GM19372 (cell line): ENCODE results near the gene KLF6.

Experiments used
- ATAC-seq: cut with Tn5 transposase; IDR thresholded peaks from one replicate; pipeline ENCODE4 v1.9.1; 2021; ENCODE audit warnings: mild to moderate bottlenecking, low read depth, moderate library complexity; ENCODE audit not compliant: unreplicated experiment

The KLF6 gene

DNA sequence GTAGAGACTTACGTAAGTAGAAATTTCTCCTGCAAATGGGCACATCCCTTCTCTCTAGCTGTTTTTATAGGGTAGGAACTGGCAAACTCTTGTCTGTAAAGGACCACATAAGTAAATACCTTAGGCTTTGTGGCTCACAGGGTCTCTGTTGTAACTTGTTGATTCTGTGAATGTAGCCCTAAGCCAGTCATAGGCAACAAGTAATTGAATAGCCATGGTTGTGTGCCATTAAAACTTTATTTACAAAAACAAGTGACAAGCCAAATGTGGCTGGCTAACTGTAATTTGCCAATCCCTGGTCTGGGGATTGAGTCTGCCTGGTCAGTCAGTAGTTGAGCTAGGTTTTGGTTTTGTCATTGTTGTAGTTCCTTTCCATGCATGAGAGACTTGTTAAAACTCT, 5.3 kb upstream of the KLF6 start:
- ATAC-seq, result no peak

DNA sequence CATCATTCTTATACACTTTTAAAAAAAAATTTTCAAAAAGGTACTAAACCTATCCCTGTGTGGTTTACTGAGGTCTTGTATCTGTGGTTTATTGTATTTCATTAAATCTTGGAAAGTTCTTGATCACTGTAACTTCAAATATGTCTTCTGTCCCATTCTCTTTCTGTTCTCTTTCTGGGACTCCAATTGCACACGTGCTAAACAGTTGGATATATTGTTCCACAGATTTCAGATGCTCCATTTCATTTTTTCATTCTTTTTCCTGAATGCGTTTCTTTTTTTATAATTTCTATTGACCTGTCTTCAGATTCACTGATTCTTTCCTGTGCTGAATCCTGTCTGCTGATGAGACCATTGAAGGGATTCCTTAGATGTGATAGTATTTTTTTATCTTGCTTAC, 4.6 kb upstream of the KLF6 start:
- no peak for ATAC-seq

DNA sequence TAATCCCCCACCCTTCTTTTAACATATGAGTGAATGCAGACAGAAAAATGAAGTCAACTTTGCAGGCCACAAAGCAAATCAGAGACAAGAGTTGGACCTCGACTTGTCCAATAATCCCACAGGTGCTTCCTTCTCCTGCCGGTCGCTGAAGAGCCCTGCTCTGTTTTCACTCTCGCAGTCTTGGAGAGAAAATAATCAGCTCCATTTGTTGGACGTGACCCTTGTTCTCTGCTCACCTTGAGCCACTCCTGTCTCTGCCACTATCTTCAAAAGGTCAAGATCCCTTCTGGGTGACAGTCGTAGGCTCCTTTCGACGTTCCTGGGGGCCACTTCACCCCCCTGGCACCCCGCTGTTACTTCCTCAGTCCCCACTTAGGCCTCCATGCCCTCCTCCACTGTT, 2.8 kb upstream of the KLF6 start:
- ATAC-seq, result no peak

DNA sequence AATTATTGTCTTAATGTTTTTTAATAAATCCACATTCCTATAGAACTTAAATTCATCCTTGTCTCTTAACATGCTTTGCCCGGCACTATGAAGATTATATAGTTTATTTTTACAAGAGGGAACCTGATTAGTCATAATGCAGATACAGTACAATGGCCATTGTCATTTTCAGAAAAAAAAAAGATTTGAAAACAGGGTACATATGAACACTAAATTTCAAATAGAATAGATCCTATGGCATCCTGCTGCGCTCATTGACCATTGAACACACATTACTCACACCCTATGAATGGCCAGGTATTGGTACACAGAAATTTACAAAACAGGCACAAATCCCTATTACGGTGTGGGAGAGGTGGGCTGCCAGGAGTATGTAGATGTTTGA, 2.0 kb upstream of the KLF6 start:
- ATAC-seq, result no peak

DNA sequence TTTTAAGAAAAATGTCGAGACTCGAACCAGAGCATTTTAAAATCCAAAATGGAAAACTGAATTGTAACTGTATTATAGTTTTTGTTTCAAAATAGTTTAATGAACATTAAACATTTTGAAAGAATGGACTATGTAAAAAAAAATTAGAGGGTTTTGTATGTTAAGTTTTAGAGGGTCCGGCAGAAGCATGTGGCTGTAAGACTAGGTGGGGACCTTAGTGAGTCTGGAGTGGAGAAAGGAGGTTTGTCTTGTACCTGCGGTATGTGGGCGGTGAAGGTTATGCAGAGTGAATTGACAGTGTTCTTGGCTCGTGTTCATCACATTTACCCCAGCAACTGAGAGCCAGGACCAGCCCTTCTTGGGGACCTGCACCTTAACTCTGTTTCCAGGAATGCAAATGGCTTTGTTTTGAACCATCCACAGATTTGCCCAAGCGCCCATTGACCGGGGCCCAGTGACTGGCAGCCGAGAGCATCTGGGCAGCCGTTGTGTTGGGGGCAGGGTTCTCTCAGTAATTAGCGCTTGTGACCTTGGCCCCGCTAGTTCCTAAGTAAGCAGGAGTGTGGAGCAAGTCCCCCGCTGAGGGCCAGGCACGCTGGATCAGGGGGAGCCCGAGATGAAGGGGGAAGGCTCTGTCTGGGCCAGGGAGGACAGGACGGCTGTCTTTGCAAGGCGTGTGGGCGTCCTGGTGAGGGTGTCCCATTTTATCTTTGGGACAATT, 1.4 kb upstream of the KLF6 start:
- ATAC-seq, result no peak

DNA sequence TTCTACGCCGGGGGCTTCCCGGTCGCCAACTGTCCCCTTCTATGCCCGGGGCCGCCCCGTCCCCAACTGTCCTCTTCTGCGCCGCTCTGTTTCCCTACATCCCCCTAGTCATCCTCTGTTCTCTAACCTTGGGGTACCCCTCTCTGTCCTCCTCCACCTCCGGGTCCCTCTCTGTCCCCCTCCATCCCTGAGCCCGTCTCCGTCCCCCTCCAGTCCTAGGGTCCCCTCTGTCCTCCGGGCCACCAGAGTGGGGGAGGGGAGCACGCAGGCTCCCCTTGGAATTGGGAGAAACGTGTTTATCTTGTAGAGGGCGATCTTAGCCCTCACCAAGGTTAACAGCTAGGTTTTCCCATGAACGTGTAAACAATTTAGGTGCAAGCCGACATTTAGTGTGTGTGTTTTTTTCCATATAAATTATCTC, 852 bp upstream of the KLF6 start:
- no peak for ATAC-seq

DNA sequence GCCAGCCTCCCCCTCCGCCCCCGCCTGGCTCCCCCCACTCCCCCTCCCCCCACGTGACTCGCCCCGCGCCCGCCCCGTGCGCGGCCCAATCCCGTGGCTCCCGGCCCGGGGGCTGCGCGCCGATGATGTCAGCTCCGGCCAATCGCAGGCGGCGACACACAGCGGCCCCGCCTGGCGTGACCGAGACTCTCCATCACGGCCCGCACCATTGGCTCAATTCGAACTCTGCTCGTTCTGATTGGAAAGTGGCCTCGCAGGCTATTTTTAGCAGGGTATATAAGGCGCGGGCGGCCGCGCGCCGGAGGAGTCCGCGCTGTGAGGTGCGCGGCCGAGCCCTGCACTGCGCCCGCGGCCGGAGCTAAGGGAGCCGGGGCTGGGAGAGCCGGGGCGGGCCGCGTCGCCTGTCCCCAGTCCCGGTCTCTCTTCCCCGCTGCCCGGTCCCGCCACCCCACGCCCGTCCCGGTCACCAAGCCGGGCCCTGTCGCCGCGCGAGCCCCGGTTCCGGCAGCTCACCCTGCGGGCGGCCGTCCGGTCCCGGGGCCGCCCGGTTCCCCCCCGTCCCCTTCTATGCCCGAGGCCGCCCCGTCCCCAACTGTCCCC, 342 bp upstream of the KLF6 start:
- peak; percentile 68 for ATAC-seq

DNA sequence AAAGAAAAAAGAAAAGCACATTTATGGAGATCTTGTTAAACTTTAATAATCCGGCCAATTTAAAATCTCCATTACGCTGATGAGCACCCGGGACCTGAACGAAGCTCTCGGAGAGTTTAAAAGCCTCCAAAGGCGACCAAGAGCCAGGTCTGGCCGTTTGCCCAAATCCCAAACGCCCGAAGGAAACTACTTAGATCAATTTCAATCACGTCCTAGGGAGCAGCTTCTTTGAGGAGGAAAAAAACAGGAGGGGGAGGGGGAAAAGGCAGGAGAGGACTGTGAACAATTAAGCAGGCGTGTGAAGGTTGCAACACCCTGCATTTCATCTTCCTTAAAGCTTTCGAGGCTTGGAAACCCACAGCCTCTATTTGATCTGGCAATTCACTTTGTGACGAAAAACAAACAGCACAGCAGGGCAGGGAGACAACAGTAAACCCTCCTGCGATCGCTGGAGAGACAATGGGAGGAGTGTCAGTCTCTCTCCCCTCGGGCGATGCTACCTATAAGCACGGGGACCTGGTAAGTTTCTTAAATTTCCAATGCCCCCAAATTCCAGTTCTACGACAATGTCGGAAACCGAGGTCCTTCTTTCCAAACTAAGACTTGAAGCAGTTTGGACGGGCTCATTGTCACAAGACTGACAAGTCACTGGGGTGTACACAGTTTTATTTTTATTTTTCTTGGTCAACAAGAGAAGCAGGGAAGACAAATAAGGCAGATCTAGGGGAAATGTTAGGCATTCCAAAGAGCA, 1.2 kb downstream of the KLF6 start:
- ATAC-seq, result no peak

DNA sequence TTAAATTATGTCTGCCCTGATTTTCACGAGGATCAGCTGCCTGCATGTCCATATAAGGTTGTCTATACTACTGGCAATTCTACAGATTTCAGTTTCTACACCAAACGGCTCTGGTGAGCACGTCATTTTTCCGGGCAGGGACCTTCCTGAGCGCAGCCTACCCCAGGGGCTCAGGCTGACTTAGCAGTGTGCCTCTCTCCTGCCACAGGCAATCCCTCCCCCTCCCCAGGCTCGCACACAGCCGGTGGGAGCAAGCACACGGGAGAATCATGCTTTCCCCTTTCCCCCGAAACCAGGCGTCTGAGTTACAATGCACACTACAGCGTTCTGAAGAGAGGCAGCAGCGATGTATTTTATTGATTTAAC, 1.7 kb downstream of the KLF6 start:
- ATAC-seq, result peak; percentile 20

DNA sequence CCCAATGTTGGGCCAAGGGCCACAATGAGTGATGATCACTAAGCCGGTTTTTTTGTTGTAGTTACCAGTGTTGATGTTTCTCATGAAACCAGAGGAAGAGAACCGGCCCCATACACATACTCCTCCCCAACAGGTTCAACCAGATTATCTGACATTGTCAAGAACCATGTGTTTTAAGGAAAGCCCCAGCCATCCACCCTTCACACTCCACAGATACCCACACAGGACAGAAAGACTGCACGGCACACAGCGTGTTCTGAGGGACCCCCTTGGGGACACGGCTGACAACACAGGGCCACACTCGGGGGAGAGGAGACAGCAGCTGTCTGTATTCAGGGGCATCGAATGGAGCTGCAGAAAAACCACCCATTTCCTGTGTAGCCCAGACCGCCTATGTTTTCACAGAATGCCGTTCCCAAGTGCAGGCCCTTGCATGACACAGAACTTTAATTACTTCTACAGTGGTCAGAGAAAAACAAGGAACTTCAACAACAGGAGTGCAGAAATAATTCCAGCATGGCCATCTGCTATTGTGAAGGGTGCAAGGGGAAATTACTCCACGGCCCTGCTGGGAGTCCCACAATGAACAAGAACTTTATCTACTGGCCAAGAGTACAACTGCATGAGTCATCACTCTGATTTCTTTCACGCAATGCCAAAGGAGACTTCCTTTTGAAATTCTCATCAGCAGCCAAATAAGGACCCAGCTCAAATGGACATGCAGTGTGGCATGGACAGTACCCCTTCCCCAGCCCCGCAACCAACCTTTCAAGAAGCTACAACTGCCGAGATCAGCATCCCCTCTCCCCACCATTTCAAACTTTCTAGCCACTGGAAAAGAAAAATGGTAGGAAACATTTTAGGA, 2.3 kb downstream of the KLF6 start:
- no peak for ATAC-seq

DNA sequence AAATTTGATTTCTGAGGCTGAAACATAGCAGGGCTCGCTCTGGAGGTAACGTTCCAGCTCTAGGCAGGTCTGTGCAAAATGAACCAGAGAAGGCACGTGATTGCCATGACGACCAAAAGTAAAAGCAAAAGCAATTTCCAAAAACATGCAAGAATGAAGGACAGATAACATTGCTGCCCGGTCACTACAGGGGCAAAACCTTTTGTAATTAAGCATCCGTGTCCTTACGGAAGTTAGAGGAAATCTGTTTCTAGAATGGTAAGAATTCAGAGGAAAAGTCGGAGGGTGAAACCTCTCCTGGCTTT, 2.9 kb downstream of the KLF6 start:
- no peak for ATAC-seq

DNA sequence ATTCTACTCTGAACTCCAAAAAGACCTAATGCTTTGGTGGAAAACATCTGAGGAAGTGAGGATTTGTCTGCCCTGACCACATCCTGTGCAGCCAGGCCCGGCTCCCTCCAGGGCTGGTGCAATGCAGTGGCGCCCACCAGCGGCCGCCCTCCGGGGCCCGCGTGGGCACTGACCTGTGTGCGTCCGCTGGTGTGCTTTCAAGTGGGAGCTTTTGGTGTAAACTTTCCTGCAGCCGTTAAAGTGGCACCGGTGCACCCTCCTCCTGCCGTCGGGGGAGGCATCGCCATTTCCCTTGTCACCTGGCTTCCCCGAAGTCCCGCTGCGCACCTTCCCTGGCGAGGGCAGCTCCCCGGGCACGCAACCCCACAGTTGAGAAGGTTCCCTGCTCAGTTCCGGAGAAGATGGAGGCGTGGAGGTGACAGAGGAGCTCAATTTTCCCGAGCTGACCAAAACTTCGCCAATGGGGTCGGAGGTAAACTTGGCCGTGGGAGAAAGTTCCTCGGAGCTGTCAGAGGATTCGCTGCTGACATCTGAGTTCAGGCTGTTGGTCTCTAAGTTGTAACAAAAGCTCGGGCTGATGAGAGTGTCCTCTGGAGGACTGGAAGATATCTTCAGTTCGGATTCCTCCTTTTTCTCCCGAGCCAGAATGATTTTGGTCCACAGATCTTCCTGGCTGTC, 3.4 kb downstream of the KLF6 start:
- no peak for ATAC-seq

DNA sequence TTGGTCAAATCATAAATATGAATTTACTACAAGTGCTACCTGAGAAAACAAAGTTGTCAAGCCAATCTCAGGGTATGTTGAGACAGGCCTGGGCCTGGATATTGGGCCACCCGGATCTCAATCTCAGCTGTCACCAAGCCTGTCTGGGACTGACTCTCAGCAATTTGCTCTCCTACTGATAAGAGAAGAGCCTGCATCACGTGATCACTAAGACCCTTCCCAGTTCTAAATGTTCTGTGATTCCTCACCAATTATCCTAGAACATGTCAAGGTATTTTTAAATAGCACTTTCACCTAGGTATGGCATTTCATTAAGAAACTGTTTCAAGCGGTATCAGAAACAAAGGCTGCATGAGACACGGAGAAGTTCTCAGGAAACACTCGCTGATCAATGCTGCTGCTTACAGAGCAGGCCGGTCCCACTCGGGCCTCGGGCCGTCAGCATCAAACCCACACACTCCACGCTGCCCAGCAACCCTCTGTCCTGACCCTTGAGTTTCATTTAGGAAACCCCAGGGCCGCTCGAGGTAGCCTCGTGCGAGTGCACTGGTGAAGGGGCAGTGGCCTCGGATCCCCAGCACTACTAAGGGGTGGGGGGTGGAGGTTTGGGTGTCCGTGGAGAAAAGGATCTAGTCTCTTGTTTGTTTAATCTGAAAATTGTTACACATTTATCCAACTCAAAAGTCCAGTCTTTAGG, 4.1 kb downstream of the KLF6 start:
- no peak for ATAC-seq

DNA sequence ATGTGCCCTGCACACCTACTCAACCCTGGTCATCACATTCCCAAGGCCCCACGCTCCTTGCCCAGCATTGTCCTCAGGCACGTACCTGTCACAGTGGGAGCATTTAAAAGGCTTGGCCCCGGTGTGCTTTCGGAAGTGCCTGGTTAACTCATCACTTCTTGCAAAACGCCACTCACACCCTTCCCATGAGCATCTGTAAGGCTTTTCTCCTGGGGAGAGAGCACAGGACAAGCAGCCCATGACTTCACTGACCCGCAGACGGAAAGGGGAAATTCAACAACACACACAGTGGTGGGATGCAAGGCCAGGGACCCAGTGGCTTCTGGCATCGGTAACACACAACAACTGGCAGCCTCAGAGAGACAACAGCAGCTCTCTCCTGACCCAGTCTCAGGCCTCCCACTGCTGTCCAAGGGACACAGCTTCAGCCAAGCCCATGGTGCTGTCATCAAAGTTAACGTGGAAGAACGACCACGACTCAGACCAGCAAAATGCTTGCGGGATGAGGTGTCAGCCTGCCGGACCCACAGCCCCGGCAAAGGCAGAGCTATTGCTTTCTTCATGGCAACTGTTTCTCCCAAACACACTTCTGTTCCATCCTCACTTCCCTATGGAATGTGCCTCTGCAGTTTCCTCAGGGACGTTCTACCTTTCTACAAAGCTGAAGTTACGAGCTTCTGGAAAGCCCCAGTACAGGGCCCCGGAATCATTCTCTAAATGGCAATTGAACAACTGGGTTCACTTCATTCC, 4.8 kb downstream of the KLF6 start:
- ATAC-seq, result no peak

DNA sequence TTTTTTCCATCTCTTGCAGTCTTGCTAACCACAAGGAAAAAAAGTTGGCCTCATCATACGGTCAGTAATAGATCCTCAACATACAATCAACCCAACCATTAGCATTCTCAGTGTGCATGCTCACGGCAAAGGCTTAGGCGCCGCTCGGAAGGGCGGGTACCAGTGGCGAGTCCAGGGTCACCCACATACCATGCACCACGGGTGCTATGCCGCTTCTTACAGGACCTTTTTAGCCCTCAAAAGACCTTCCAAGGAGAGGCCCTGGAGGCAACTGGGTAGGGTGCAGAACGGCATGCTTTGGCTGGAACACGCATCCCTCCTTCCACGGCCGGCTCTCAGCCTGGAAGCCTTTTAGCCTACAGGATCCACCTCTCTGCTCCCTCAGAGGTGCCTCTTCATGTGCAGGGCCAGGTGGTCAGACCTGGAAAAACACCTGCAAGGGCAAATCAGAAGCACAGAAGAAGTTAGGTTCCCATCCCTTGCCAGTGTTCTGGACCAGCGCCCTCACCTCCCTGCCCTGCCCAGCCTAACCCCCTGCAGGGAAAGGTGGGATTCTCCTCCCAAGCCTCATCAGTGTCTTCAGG, 5.8 kb downstream of the KLF6 start:
- ATAC-seq, result no peak

DNA sequence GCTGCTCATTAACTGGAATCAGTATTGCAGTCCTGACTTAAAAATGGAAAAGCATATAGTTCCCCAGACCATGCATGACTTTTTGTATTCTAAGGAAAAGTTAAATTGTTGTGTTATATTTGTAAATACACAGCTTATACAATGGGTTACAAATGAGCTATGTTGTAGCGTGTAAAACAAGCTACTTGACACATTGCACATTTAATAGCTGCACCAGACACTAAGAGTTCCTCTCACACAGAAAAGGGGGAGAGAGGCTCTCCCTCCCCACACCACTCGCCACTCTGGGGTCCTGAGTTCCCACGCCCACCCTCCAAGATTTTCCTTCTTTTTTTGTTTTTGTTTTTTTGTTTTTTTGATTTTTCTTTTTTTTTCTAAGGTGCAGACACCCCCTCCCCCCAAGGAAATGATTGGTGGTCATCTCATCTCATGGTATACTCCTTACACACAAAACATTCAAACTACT, 6.3 kb downstream of the KLF6 start:
- ATAC-seq, result no peak

DNA sequence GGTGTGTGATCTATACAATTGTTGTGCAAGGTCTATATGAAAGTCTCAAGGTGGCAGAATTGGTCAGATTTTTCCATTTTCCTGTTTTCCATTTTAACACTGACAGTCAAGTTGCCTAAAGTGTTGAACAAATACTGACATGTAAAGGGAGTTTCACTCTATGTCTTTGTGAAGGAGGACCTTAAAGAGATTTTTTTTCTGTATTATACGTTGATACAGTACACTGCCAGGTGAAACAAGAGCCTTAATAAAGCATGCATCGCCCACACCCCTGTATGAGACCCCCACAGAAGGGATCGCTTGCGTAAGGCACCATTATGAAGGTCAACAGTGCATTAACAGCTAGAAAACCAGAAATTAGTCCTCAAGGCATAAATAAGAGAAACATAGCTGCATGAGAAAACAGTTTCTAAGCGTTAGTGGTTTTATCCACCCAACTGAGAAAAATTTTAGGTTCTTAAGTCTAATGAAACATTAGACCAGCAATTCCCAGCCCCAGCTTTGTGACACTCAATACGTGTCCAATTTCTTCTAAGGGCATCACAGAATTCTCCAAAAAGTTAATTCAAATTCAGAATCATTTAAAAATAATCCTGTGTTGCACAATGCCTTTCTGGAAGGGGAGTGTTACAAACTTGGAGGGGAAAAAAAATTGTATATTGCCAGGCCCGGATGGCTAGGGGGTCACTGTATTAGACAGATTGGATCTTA, 6.9 kb downstream of the KLF6 start:
- ATAC-seq, result no peak
